Measurements from ENCODE around the gene PFKFB3.
"Not testable (repeated sequence)": the region's sequence is repeated elsewhere in the genome, so short reads cannot be mapped to it uniquely, and the experiment has no call there.

- TF ChIP-seq, protein P1, sequence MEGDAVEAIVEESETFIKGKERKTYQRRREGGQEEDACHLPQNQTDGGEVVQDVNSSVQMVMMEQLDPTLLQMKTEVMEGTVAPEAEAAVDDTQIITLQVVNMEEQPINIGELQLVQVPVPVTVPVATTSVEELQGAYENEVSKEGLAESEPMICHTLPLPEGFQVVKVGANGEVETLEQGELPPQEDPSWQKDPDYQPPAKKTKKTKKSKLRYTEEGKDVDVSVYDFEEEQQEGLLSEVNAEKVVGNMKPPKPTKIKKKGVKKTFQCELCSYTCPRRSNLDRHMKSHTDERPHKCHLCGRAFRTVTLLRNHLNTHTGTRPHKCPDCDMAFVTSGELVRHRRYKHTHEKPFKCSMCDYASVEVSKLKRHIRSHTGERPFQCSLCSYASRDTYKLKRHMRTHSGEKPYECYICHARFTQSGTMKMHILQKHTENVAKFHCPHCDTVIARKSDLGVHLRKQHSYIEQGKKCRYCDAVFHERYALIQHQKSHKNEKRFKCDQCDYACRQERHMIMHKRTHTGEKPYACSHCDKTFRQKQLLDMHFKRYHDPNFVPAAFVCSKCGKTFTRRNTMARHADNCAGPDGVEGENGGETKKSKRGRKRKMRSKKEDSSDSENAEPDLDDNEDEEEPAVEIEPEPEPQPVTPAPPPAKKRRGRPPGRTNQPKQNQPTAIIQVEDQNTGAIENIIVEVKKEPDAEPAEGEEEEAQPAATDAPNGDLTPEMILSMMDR (IDR thresholded peaks at IDR 0.05) = not testable (repeated sequence)
- TF ChIP-seq POLR2A (IDR thresholded peaks at IDR 0.05); POLR2AphosphoS5 (IDR thresholded peaks at IDR 0.05; ENCODE audit: insufficient read depth in 1 of 2, low read depth in 1 of 2): not testable (repeated sequence)
These were observed 87.9 kb downstream of the PFKFB3 start for GRCh38 chr10:6290621-6291020.

Measured in vagina (tissue), 2 donors.